ENCODE results near the gene ATP6V0D1.

ATP6V0D1 gene

DNA sequence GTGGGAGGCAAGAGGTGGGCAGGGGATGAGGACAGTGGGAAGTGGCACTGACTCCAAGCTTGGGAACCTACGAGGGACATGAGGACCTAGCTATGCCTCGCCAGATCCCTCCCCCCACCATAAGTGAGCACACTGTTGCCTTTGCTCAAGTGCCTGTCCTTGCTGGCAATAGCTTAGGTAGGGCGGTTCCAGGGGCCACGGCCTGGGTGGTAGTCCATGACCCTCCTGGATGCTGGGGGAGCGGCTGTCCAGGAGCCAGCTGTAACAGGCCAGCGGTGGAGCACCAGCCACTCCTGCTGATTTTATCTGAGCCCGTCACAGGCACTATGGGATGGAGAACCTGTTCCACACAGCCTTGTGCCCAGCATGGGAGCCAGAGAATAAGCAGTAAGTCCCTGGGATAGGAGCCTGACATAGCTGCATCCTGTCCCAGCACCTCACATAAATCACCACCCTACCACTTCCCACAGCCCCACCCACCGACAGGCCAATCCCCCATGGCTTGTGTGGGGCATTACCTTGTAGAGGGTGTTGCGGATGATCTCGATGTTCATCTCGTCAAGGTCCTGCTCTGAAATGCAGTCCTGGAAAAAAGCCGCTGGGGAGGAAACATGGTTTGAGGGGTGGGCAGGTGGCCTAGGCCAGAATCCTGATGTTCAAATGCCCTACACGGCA, 38.2 kb downstream of the ATP6V0D1 start:
- DNase-seq = no peak

DNA sequence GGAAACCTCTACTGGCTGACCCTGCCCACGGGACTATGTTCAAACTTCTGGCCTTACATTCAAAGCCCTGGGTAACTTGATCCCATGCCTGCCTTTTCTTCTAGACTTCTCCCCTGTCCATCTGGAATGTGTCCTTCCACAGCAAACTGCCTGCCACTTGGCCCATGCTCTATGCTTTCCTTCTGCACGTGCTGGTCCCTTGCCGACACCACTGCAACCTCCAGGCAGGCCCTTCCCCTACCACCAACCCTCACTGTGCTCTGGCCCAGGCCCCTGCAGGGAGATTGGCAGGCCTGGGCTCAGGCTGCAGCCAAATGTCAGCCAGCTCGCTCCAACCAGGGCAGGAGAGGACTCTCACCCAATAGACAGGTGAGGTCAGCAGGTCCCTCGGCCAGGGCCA, 39.0 kb downstream of the ATP6V0D1 start:
- DNase-seq = no peak

- no peak for DNase-seq
These were observed 39.6 kb downstream of the ATP6V0D1 start for GRCh38 chr16:67441271-67441753.

GRCh38 chr16:67438824-67439393, 42.0 kb downstream of the ATP6V0D1 start:
- DNase-seq = no peak

DNA sequence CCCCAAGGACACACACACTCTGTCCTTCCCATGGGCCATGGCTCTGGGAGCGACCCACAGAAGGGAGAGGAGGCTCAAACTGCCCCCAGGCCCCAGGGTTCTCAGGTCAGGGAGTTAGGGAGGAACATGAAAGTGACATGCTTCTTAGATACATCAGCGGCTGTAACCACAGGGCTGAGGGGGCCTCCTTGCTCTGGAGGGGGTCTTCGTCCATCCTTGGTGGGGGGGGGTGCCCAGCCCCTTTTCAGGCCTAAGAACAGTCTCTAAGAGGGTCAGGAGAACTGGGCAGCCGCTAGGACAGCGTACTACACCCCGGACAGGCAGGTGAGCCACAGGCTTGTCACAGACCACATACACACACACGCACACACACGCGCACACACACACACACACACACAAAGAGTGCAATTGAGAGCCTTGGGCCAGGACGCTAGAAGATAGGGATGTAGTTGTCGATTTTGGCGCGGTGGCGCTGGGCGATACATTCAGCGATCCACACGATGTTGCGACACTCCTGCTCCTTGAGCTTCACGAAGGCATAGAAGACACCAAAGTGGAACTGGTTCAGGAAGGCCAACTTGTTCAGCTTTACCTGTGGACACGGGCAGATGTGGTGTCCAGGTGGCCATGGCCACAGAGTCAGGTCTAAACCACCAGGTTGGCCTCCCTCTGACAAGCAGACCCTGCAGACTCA, 42.7 kb downstream of the ATP6V0D1 start:
- no peak for DNase-seq

DNA sequence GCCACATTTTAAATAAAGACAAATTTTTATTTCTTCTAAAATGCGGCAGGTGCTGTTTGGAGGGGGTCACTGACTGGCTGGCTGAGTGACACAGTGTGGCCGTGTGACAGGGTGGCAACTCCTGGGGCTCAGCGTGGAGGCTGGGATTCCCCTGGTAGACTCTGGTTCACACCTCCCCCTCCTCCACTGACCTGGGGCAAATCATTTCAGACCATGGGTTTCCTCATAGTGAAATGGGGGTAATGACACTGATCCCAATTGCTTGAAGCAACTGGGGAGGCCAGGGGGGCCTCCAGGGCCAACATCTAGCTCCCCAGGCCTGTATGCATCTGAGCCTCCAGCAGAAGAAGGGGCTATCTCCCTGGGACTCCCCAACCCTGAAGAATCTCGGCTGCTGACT, 43.4 kb downstream of the ATP6V0D1 start:
- no peak for DNase-seq

DNA sequence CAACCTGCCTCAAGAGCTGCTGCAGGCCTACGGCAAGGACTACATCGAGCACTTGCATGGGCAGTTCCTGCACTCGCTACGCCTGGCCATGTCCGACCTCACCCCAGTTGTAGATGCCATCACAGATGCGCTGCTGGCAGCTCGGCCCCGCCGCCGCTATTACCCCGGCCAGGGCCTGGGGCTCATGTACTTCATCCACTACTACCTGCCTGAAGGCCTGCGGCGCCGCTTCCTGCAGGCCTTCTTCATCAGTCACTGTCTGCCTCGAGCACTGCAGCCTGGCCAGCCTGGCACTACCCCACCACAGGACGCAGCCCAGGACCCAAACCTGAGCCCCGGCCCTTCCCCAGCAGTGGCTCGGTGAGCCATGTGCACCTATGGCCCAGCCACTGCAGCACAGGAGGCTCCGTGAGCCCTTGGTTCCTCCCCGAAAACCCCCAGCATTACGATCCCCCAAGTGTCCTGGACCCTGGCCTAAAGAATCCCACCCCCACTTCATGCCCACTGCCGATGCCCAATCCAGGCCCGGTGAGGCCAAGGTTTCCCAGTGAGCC, 44.2 kb downstream of the ATP6V0D1 start:
- DNase-seq = no peak

DNA sequence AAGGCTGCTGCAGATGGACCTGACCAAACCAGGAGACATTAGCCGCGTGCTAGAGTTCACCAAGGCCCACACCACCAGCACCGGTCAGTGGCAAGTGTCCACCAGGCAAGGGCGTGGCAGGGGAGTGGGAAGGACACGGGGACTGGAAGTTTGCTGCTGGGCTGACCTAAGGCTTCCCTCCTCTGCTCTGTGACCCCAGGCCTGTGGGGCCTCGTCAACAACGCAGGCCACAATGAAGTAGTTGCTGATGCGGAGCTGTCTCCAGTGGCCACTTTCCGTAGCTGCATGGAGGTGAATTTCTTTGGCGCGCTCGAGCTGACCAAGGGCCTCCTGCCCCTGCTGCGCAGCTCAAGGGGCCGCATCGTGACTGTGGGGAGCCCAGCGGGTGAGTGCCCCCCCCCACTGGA, 45.2 kb downstream of the ATP6V0D1 start:
- DNase-seq = no peak

- no peak for DNase-seq
These were observed 47.7 kb downstream of the ATP6V0D1 start for GRCh38 chr16:67433131-67433719.

DNA sequence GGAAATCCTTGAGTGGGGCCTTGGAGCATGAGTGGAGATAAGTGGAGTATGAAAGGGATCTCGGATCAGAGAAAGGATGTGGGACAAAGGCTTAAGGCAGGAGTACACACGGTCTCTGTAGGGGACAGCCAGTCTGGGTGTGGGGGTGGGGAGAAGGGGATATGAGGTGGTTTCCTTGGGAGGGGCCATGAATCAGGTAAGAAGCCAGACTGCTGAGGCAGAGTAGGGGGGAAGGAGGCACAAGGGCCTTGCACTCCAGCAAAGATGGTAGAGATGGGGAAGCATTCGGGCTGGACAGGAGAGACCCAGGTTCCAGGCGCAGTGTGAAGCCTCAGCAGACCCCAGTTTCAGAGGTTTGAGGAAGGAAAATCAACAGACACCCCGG, 48.5 kb downstream of the ATP6V0D1 start:
- no peak for DNase-seq

- DNase-seq = no peak
These were observed 49.0 kb downstream of the ATP6V0D1 start for GRCh38 chr16:67431775-67432505.

GRCh38 chr16:67430977-67431774, 49.8 kb downstream of the ATP6V0D1 start, which contains the start of gene HSD11B2:
TSS of gene HSD11B2 (plus strand) at chr16:67431121. CDS start at chr16:67431249, 128 bp downstream.
- DNase-seq = peak; percentile 18

GRCh38 chr16:67430504-67430976, 50.4 kb downstream of the ATP6V0D1 start:
- DNase-seq = no peak

DNA sequence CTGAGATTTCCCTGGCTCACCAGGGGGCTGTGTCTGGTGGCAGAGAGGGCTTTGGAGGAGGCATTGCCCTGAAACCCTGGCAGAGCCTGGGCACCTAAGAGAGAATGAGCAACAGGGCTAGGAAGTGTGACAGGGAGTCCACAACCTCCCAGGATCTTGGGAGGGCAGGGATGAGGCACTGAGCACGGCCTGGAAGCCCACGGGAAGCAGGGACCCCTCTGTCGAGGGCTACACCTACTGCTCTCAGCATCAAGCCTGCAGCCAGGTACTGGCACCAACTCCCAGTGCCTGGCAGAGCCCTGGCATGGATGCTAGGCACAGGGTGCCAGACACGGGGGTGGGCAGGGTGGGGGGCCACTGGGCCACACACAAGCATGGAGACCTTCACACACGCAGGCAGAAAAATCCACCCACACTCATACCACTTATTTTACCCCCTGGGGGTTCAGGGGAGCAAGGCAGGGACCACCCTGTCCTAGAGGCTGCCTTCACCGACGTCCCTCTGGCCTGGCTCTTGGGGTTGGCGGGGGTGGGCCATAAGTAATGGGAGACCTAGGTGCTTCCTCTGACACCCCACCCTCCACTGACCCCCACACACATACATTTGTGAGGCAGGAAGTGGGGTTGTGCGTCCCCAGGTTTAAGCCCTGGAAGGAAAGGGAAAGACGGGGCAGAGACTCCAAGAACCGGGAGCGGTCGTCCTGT, 51.0 kb downstream of the ATP6V0D1 start:
- DNase-seq = no peak

- DNase-seq = no peak
These were observed 51.7 kb downstream of the ATP6V0D1 start for GRCh38 chr16:67429053-67429798.

DNA sequence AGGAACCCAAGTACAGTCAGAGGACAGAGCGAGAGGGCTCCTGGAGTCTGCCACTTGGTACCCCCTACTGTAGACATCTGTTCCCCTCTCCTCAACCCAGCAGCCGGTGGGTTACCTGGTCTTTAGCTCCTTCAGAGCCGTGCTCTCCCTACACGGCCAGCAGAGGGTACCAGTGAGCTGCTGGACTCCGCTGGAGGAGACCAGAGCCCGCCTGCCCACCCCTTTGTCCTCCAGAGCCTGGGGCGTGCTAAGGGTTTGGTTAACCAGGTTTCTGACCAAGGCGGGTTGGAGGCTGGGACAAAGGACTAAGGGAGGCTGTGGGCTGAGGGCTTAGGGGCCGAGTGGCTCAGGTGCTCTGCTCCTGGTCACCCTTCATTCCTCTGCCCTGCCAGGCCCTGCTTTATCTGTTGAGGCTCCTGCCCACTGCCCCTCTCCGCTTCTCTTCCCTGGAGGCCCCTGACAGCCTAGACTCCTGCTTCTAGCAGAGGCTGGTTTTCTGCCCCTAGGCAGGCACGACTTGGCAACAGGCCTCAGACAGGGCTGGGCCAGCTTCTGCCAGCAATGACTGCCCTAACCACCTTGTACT, 52.7 kb downstream of the ATP6V0D1 start:
- peak; percentile 23 for DNase-seq

DNA sequence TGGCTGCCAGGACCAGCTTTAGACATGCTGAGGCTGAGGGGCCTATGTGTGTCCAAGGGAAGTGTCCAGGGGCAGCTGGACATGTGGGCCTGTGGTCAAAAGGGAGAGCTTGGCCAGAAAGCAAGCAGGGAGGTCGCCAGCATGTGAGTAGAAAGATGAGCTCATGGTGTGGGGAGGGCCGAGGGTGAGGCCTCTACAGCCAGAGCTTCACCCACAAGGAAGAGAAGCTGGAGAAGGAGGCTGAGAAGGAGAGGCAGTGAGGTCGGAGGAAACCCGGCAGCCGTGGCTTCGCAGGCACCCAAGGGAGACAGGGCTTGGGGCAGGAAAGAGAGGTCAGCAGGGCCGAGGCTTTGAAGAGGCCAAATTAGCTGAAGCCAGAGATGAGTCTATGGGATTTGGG, 54.0 kb downstream of the ATP6V0D1 start:
- no peak for DNase-seq

DNA sequence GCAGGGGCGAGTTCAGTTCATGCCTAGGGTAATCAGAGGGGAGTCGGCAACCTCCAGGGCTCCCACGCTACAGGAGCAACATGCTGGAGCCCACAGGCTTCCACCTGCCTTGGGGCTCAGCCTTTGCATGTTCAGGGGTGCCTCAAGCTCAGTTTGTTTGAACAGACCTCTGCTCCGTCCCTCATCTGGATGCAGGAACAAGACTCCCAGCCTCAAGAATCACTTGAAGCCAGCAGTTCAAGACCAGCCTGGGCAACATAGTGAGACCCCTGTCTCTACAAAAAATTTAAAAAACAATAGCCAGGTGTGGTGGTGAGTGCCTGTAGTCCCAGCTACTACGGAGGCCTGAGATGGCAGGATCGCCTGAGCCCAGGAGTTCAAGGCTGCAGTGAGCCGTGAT, 54.9 kb downstream of the ATP6V0D1 start:
- no peak for DNase-seq

- no peak for DNase-seq
These were observed 55.4 kb downstream of the ATP6V0D1 start for GRCh38 chr16:67425580-67425979.

DNA sequence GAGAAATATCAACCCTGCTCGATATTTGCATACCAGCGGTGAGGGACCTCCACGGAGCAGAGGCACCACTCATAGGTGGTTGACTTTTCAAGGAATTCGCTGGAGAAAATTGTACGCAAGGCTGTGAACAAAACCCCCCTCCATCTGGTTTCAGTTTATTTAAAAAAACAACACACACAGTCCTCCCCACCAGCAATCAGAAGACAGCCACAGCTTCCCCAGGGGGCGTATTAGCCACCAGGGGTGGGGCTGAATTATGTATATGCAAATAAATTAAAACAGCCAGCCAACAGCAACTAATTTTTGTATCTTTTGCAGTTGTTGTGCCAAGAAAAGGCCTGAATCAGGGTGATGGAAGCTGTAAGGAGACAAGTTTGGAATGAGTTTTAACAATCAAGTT, 55.9 kb downstream of the ATP6V0D1 start:
- no peak for DNase-seq

All from activated effector memory CD4-positive, alpha-beta T cell treated with Interleukin-2 at 50 U/mL for 16 hours (primary cell).